GM19455 (cell line): Measurements from ENCODE around the gene PUM1.
"Not testable (repeated sequence)": the region's sequence is repeated elsewhere in the genome, so short reads cannot be mapped to it uniquely, and the experiment has no call there.

Experiments used
- ATAC-seq: cut with Tn5 transposase; IDR thresholded peaks from one replicate; pipeline ENCODE4 v1.9.1; 2021; ENCODE audit not compliant: unreplicated experiment

Gene PUM1

GRCh38 chr1:31064718-31065309, 703 bp downstream of the PUM1 start:
- no peak for ATAC-seq

GRCh38 chr1:31064111-31064717, 1.3 kb downstream of the PUM1 start:
- no peak for ATAC-seq

GRCh38 chr1:31063631-31064030, 1.9 kb downstream of the PUM1 start:
- no peak for ATAC-seq

GRCh38 chr1:31062867-31063380, 2.6 kb downstream of the PUM1 start:
- no peak for ATAC-seq

GRCh38 chr1:31062162-31062866, 3.2 kb downstream of the PUM1 start:
- ATAC-seq, result not testable (repeated sequence)

GRCh38 chr1:31058012-31058411, 7.5 kb downstream of the PUM1 start:
- ATAC-seq, result no peak

GRCh38 chr1:31055953-31056352, 9.6 kb downstream of the PUM1 start:
- no peak for ATAC-seq

- ATAC-seq, result no peak
Measured at GRCh38 chr1:31055501-31055900, 10.0 kb downstream of the PUM1 start.

GRCh38 chr1:31054958-31055481, 10.5 kb downstream of the PUM1 start:
- no peak for ATAC-seq

- no peak for ATAC-seq
Measured at GRCh38 chr1:31054349-31054748, 11.2 kb downstream of the PUM1 start.

- ATAC-seq, result not testable (repeated sequence)
Measured at GRCh38 chr1:31052613-31053012, 12.9 kb downstream of the PUM1 start.

- ATAC-seq, result no peak
Measured at GRCh38 chr1:31051611-31052010, 13.9 kb downstream of the PUM1 start.

GRCh38 chr1:31047507-31047906, 18.0 kb downstream of the PUM1 start:
- not testable (repeated sequence) for ATAC-seq

GRCh38 chr1:31043631-31044030, 21.9 kb downstream of the PUM1 start:
- ATAC-seq, result no peak

GRCh38 chr1:31042656-31043055, 22.9 kb downstream of the PUM1 start:
- ATAC-seq, result no peak

GRCh38 chr1:31041529-31041928, 24.0 kb downstream of the PUM1 start:
- no peak for ATAC-seq

- ATAC-seq, result no peak
Measured at GRCh38 chr1:31040038-31040437, 25.5 kb downstream of the PUM1 start.

GRCh38 chr1:31038935-31039334, 26.6 kb downstream of the PUM1 start:
- not testable (repeated sequence) for ATAC-seq

- ATAC-seq, result no peak
Measured at GRCh38 chr1:31038360-31038759, 27.2 kb downstream of the PUM1 start.

- ATAC-seq, result no peak
Measured at GRCh38 chr1:31036749-31037500, 28.6 kb downstream of the PUM1 start.

GRCh38 chr1:31033598-31033997, 31.9 kb downstream of the PUM1 start:
- no peak for ATAC-seq
